H9 (cell line): Measurements from ENCODE around the gene TEX51. TPM values are rescaled to one million over a fixed set of nuclear protein-coding genes. Genes with fewer than 3 reads are reported as not detected.
A peak's percentile ranks its signal among the peaks of the same experiment; 100 is the strongest.

Source experiments
- DNase-seq: peaks from one replicate; pipeline ENCODE4 v3.0.0-alpha.2; 2017
- H2AFZ ChIP-seq: one replicate; pipeline ENCODE4 v1.6.1; 2013; ENCODE audit warnings: mild to moderate bottlenecking, low read length, control low read depth, moderate library complexity
- H2AK5ac ChIP-seq: 2 replicates; pipeline ENCODE4 v1.6.1; 2013; ENCODE audit warnings: low read length, control low read depth, mixed read lengths; ENCODE audit not compliant: insufficient read length
- H2BK120ac ChIP-seq: one replicate; pipeline ENCODE4 v1.6.1; 2013; ENCODE audit warnings: low read depth, mild to moderate bottlenecking, low read length, control low read depth, inconsistent platforms; ENCODE audit not compliant: poor library complexity, severe bottlenecking
- H2BK12ac ChIP-seq: 2 replicates; pipeline ENCODE4 v1.6.1; 2013; ENCODE audit warnings: low read length, control low read depth, mixed read lengths, low read depth; ENCODE audit not compliant: insufficient read length
- H2BK15ac ChIP-seq: 2 replicates; pipeline ENCODE4 v1.6.1; 2013; ENCODE audit warnings: low read depth, low read length, control low read depth
- H2BK20ac ChIP-seq: one replicate; pipeline ENCODE4 v1.6.1; 2013; ENCODE audit warnings: low read depth, mild to moderate bottlenecking, low read length, control low read depth, inconsistent platforms; ENCODE audit not compliant: poor library complexity, severe bottlenecking
- H2BK5ac ChIP-seq: 2 replicates; pipeline ENCODE4 v1.6.1; 2013; ENCODE audit warnings: low read length, control low read depth, mixed read lengths; ENCODE audit not compliant: insufficient read length
- H3K14ac ChIP-seq: 2 replicates; pipeline ENCODE4 v1.6.1; 2013; ENCODE audit warnings: low read length, control low read depth; ENCODE audit not compliant: insufficient read depth
- H3K18ac ChIP-seq: 2 replicates; pipeline ENCODE4 v1.6.1; 2013; ENCODE audit warnings: low read depth, mild to moderate bottlenecking, mixed read lengths, low read length, control low read depth; ENCODE audit not compliant: insufficient read length
- H3K23ac ChIP-seq: 2 replicates; pipeline ENCODE4 v1.6.1; 2013; ENCODE audit warnings: low read length, control low read depth, mixed read lengths, low read depth; ENCODE audit not compliant: insufficient read length
- H3K23me2 ChIP-seq: 2 replicates; pipeline ENCODE4 v1.6.1; 2013; ENCODE audit warnings: low read depth, mild to moderate bottlenecking, mixed read lengths, low read length, control low read depth; ENCODE audit not compliant: insufficient read length, poor library complexity, severe bottlenecking
- H3K27ac ChIP-seq: 2 replicates; pipeline ENCODE4 v1.5.1; 2013; ENCODE audit warnings: low read length, control low read depth, mixed read lengths, low read depth; ENCODE audit not compliant: insufficient read length
- H3K27me3 ChIP-seq: 2 replicates; pipeline ENCODE4 v1.6.1; 2013; ENCODE audit warnings: low read length, control low read depth, inconsistent platforms; ENCODE audit not compliant: insufficient read depth
- H3K4ac ChIP-seq: 2 replicates; pipeline ENCODE4 v1.6.1; 2013; ENCODE audit warnings: low read depth, mild to moderate bottlenecking, control low read depth, inconsistent platforms, low read length, moderate library complexity
- H3K4me1 ChIP-seq: 2 replicates; pipeline ENCODE4 v1.6.1; 2013; ENCODE audit warnings: low read length, control low read depth, inconsistent platforms; ENCODE audit not compliant: insufficient read depth
- H3K4me2 ChIP-seq: 2 replicates; pipeline ENCODE4 v1.6.1; 2013; ENCODE audit warnings: low read length, control low read depth, mixed read lengths; ENCODE audit not compliant: insufficient read length, insufficient read depth
- H3K56ac ChIP-seq: 2 replicates; pipeline ENCODE4 v1.6.1; 2013; ENCODE audit warnings: low read depth, mild to moderate bottlenecking, mixed read lengths, low read length, control low read depth; ENCODE audit not compliant: insufficient read length
- H3K79me1 ChIP-seq: 2 replicates; pipeline ENCODE4 v1.6.1; 2013; ENCODE audit warnings: low read depth, mild to moderate bottlenecking, moderate library complexity, low read length, control low read depth, inconsistent platforms; ENCODE audit not compliant: insufficient read depth, poor library complexity, severe bottlenecking
- H3K79me2 ChIP-seq: 2 replicates; pipeline ENCODE4 v1.6.1; 2013; ENCODE audit warnings: low read length, control low read depth, inconsistent platforms; ENCODE audit not compliant: insufficient read depth
- H3K9ac ChIP-seq: 2 replicates; pipeline ENCODE4 v1.6.1; 2013; ENCODE audit warnings: low read length, control low read depth, mixed read lengths; ENCODE audit not compliant: insufficient read length; ENCODE audit errors: extremely low read depth
- H3K9me3 ChIP-seq: one replicate; pipeline ENCODE4 v1.6.1; 2013; ENCODE audit warnings: low read depth, low read length, inconsistent platforms; ENCODE audit not compliant: control insufficient read depth
- H3T11ph ChIP-seq: one replicate; pipeline ENCODE4 v1.6.1; 2013; ENCODE audit warnings: mild to moderate bottlenecking, low read length, control low read depth, inconsistent platforms
- H4K20me1 ChIP-seq: one replicate; pipeline ENCODE4 v1.6.1; 2013; ENCODE audit not compliant: control insufficient read depth, insufficient read length, insufficient read depth
- H4K5ac ChIP-seq: 2 replicates; pipeline ENCODE4 v1.6.1; 2013; ENCODE audit warnings: low read depth, mild to moderate bottlenecking, mixed read lengths, low read length, control low read depth; ENCODE audit not compliant: insufficient read length
- H4K8ac ChIP-seq: replicated peaks from 2 replicates; pipeline ENCODE4 v1.6.1; 2013; ENCODE audit warnings: low read length, control low read depth, mixed read lengths, low read depth; ENCODE audit not compliant: insufficient read length
- H4K91ac ChIP-seq: 2 replicates; pipeline ENCODE4 v1.6.1; 2013; ENCODE audit warnings: low read depth, mild to moderate bottlenecking, moderate library complexity, mixed read lengths, low read length, control low read depth; ENCODE audit not compliant: insufficient read length
- H3K27ac Mint-ChIP-seq, 3 experiments: 2 replicates in 2 of 3; 3 replicates in 1 of 3; pipeline ENCODE4 v1.8.0; 2020 to 2021; ENCODE audit warnings: mixed read lengths in 3 of 3, mild to moderate bottlenecking in 1 of 3, moderate library complexity in 1 of 3
- H3K27me3 Mint-ChIP-seq: 2 replicates; pipeline ENCODE4 v1.8.0; 2021; ENCODE audit warnings: low read depth, mild to moderate bottlenecking, moderate library complexity, mixed read lengths
- H3K36me3 Mint-ChIP-seq, 3 experiments: 2 replicates in 2 of 3; 3 replicates in 1 of 3; pipeline ENCODE4 v1.8.0; 2020 to 2021; ENCODE audit warnings: low read depth in 3 of 3, mixed read lengths in 3 of 3; ENCODE audit not compliant: insufficient read depth in 1 of 3
- H3K4me1 Mint-ChIP-seq, 2 experiments: 2 replicates each; pipeline ENCODE4 v1.8.0; 2020; ENCODE audit warnings: mixed read lengths in 2 of 2
- H3K4me3 Mint-ChIP-seq, 2 experiments: 2 replicates in 1 of 2; 3 replicates in 1 of 2; pipeline ENCODE4 v1.8.0; 2020 to 2021; ENCODE audit warnings: mild to moderate bottlenecking in 2 of 2, mixed read lengths in 2 of 2, moderate library complexity in 1 of 2
- H3K9me3 Mint-ChIP-seq, 2 experiments: 2 replicates in 1 of 2; 3 replicates in 1 of 2; pipeline ENCODE4 v1.8.0; 2020; ENCODE audit warnings: mild to moderate bottlenecking in 2 of 2, mixed read lengths in 2 of 2, moderate library complexity in 1 of 2
- CTCF ChIP-seq: fragments of 200-600 bp; sonication (generic); conservative IDR thresholded peaks from 3 replicates; pipeline ENCODE4 v1.8.0; 2021; ENCODE audit warnings: antibody characterized with exemption, mild to moderate bottlenecking
- WGBS: extraction: QIAGEN DNeasy Blood & Tissue Kit; methylation state at CpG from one replicate; pipeline ENCODE4 v1.1.7; 2013; ENCODE audit warnings: missing lambda C conversion rate, low lambda C conversion rate, mixed read lengths; ENCODE audit not compliant: insufficient read length; ENCODE audit errors: extremely low coverage; 5-methylcytosine and 5-hydroxymethylcytosine counted together
- total RNA-seq: library from RNA; stranded (reverse); gene quantifications from 2 replicates; pipeline ENCODE4 v1.2.1, GENCODE V29; 2021

The TEX51 gene
- total RNA-seq, 1 experiment from 2014 or later = not detected

- H4K5ac ChIP-seq = no peak overlapping the region
- H3K79me2 ChIP-seq = no peaks in the 10 kb centered on the region
- no peak for TF ChIP-seq CTCF
- peaks cover 11 to 12% of the 10 kb centered on the region in 2 experiments for H3K4me1 Mint-ChIP-seq
- H3K27me3 Mint-ChIP-seq = peaks cover 21% of the 10 kb centered on the region
- H3K4ac ChIP-seq = no peak overlapping the region
- no peaks in the 10 kb centered on the region for H3K4me1 ChIP-seq
- H2AK5ac ChIP-seq = no peak overlapping the region
- no peak overlapping the region for H2BK120ac ChIP-seq
- H2BK15ac ChIP-seq = no peak overlapping the region
- H3K27ac ChIP-seq = no peak overlapping the region
- no peak overlapping the region for H3K56ac ChIP-seq
- no peak overlapping the region for H3K18ac ChIP-seq
- no peak overlapping the region for H2BK5ac ChIP-seq
- H3K4me3 Mint-ChIP-seq = no peak overlapping the region
- peak; percentile 13 for DNase-seq
- H2AFZ ChIP-seq = no peak overlapping the region
- no peaks in the 10 kb centered on the region; a peak in 1 of 7 replicates for H3K36me3 Mint-ChIP-seq
- no peak overlapping the region for H2BK12ac ChIP-seq
- no peak overlapping the region for H3T11ph ChIP-seq
- H3K23ac ChIP-seq = no peak overlapping the region
- no peaks in the 10 kb centered on the region for H3K9me3 ChIP-seq
- no peak overlapping the region for H3K27ac Mint-ChIP-seq
- H2BK20ac ChIP-seq = no peak overlapping the region
- peaks cover 0 to 3% of the 10 kb centered on the region in 2 experiments; a peak in 1 of 5 replicates for H3K9me3 Mint-ChIP-seq
- WGBS = no CpG with 5 or more reads among the region's 6 CpGs
- no peaks in the 10 kb centered on the region for H3K27me3 ChIP-seq
- H3K79me1 ChIP-seq = no peaks in the 10 kb centered on the region
- H4K91ac ChIP-seq = no peak overlapping the region
- no peak overlapping the region for H3K14ac ChIP-seq
- no peaks in the 10 kb centered on the region for H4K20me1 ChIP-seq
- H3K4me2 ChIP-seq = no peak overlapping the region
- no peak overlapping the region for H3K9ac ChIP-seq
- H4K8ac ChIP-seq = no peak overlapping the region
- H3K23me2 ChIP-seq = peaks cover 5% of the 10 kb centered on the region
Observed at GRCh38 chr2:126883666-126884040, 15.0 kb upstream of the TEX51 start.
